GM18508 (cell line): ENCODE results near the gene MIOX.
"Not testable (repeated sequence)": the region's sequence is repeated elsewhere in the genome, so short reads cannot be mapped to it uniquely, and the experiment has no call there.

Experiments
- ATAC-seq: cut with Tn5 transposase; IDR thresholded peaks from one replicate; pipeline ENCODE4 v1.9.1; 2021; ENCODE audit warnings: moderate number of reproducible peaks; ENCODE audit not compliant: insufficient read depth, unreplicated experiment

MIOX gene

DNA sequence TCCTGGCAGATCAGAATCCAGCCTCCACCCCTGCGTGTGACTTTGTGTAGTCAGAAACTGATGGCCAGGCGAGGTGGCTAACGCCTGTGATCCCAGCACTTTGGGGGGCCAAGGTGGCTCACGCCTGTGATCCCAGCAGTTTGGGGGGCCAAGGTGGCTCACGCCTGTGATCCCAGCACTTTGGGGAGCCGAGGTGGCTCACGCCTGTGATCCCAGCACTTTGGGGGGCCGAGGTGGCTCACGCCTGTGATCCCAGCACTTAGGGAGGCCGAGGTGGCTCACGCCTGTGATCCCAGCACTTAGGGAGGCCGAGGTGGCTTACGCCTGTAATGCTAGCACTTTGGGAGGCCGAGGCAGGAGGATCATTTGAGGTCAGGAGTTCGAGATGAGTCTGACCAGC lies 26.5 kb downstream of the MIOX start:
- no peak for ATAC-seq

DNA sequence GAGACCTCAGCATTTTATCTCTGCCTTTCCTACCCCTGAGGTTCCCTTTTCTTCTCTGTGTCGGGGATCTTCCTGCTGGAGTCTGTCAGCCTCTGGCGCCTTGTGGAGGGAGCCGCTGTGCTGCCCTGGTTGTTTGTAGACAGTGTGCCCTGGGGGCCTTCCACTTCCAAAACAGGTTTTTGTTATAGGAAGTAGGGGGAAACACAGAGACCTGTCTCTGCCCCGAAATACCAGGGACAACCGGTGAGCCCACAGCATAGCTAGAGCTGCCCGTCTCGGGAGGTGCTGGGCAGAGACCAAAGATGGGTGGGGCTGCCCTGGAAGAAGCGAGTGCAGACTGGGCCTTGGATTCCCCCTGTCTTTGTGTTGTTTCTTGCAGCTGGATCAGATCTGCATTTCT lies 29.4 kb downstream of the MIOX start:
- no peak for ATAC-seq

DNA sequence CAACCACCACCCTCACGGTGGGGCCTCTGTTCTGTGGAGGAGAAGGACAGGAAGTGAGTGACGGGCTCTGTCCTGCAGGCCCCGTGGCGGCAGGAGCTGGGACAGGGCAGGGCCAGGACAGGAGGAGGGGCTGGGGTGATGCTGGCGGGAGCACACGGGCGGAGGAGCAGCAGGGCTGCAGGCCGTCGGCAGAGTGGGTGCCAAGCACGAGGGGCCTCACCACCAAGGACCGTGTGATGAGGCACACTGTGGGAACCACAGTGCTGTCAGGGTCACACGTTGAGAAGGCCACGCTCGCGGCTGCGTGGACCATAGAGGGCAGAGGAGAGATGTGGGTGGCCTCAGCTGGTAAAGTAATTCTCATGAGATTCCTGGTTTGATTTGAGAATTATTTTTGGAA lies 30.2 kb downstream of the MIOX start:
- no peak for ATAC-seq

DNA sequence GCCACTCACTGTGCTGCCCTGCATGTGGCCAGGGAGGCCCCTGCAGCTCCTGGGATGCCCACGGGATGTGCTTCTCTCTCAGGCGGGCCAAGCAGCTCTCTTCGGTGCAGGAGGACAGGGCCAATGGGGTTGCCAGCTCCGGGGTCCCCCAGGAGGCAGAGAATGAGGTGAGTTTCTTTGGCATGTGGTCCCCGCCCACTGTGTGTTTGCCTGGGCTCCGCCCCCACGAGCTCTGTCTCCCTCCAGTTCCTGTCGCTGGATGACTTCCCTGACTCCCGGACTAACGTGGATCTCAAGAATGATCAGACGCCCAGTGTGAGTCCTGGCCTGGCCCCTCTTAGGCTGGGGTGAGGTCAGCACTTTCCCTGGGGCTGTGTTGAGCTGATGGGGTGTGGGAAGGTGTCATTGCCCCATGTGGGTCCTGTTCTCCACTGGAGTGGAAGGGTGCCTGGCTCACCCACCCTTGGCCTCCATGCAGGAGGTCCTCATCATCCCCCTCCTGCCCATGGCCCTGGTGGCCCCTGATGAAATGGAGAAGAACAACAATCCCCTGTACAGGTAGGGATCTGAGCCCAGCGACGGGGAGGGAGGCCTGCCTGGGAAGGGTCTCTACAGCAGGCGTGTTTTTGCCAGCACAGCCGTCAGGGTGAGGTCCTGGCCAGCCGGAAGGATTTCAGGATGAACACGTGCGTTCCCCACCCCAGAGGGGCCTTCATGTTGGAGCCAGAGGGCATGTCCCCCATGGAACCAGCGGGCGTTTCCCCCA lies 31.0 kb downstream of the MIOX start:
- ATAC-seq, result no peak

DNA sequence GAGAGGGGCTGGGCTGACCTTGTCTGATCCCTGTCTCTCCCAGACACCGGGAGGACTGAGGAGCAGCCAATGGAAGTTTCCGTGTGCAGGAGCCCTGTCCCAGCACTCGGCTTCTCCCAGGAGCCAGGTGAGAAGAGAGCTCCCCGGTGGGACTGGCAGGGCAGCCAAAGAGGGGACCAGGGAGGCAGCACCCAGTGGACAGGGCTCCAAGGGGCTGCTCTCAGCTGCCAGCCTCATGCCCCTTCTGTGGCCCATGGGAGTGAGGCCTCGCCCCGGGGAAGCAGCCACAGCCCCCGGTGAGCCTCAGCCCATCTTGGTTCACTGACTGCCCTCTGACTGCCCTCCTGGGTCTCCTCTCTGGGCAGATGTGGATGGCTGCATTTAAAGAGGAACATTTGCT lies 31.9 kb downstream of the MIOX start:
- no peak for ATAC-seq

DNA sequence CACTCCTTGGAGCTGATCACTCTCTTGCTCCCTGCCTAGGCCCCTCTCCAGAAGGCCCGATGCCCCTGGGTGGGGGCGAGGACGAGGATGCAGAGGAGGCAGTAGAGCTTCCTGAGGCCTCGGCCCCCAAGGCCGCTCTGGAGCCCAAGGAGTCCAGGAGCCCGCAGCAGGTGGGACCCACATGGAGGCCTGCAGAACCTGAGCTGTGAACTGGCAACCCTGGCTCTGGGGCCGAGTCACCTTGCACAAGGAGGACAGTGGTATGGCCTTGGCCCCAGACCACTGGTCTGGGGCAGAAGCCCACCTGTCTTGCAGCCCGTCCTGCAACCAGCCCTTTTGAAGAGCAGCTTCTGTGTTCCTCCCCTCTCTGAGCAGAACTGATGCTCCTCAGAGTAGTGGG lies 32.5 kb downstream of the MIOX start:
- ATAC-seq, result no peak

DNA sequence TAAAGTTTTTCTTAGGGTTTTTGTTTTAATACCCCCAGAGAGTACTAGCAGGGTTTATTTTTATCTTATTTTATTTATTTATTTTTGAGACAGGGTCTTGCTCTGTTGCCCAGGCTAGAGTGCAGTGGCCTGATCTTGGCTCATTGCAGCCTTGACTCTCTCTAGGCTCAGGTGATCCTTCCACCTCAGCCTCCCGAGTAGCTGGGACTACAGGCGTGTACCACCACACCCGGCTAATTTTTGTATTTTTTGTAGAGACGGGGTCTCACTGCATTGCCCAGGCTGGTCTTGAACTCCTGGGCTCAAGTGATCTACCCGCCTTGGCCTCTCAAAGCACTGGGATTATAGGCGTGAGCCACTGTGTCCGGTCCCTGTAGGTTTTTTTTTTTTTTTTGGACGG lies 33.5 kb downstream of the MIOX start:
- not testable (repeated sequence) for ATAC-seq

DNA sequence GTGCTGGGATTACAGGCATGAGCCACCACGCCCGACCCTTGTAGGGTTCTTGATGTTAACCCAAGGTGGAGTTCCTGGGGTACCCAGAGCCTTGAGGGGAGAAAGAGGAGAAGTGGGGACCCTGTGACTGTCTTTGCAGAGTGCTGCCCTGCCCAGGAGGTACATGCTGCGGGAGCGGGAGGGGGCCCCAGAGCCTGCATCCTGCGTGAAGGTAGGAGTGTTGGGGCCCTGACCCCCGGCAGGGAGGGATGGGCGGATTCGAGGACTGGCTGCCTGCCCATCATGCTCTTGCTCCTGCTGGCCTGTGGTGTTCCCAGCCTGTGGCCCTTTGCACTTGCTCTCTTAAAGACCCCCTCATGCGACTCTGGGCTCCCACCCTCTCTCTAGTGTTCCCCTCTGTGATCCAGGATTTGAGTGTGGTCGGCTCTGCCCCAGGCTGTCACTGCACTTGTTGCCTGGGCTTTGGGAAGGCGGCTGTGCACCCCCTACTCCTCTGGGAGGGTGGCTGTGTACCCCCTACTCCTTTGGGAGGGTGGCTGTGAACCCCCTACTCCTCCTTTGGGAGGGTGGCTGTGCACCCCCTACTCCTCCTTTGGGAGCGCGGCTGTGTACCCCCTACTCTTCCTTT lies 34.3 kb downstream of the MIOX start:
- ATAC-seq, result no peak

DNA sequence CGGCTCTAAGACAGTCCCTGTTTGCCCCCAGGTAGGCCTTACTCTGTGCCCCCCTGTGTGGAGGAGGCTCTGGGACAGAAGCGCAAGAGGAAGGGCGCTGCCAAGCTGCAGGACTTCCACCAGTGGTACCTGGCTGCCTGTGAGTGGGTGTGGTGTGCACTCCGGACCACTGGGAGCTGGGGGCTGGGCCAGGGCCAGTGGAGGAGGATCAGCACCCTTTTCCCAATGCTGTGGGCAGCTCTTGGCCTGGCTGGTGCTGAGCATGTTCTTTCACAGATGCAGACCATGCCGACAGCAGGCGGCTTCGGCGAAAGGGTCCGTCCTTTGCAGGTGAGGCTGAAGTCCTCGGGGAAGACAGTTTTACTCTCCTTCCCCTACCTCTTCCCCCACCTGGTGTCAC lies 35.1 kb downstream of the MIOX start:
- no peak for ATAC-seq

DNA sequence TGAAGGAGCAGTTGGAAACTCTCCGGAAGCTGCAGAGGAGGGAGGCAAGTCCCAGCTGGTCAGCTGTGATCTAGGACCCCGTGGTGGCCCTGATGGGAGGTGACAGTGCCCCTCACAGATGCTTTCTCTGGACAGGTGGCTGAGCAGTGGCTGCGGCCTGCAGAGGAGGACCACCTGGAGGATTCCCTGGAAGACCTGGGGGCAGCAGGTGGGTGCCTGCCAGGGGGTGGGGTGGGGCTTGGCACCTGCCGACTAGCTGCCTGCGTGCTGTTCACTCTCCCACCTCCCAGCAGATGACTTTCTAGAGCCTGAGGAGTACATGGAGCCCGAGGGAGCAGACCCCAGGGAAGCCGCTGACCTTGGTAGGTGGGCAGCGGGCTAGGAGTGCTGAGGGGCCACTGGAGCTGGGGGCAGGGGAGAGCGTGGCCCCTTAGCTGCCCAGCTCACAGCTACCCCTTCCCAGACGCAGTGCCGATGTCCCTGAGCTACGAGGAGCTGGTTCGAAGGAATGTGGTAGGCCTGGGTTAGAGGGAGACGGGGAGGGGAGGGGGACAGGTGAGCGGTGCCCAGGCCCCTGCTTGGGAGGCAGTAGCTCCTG lies 35.6 kb downstream of the MIOX start:
- ATAC-seq, result no peak

DNA sequence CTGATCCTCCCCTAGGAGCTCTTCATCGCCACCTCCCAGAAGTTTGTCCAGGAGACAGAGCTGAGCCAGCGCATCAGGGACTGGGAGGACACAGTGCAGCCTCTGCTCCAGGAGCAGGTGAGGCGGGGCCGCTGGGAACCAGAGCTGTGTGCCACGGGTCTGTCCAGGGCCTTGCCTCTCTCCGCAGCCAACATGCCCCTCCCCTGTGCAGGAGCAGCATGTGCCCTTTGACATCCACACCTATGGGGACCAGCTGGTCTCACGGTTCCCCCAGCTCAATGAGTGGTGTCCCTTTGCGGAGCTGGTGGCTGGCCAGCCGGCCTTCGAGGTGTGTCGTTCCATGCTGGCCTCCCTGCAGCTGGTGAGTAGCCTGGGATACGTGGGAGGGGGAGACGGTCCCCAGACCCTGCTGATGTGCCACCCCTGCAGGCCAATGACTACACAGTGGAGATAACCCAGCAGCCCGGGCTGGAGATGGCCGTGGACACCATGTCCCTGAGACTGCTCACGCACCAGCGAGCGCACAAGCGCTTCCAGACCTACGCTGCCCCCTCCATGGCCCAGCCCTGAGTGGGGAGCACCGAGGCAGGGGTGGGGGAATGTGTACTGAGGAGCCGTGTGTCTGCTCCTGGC lies 36.3 kb downstream of the MIOX start:
- no peak for ATAC-seq

DNA sequence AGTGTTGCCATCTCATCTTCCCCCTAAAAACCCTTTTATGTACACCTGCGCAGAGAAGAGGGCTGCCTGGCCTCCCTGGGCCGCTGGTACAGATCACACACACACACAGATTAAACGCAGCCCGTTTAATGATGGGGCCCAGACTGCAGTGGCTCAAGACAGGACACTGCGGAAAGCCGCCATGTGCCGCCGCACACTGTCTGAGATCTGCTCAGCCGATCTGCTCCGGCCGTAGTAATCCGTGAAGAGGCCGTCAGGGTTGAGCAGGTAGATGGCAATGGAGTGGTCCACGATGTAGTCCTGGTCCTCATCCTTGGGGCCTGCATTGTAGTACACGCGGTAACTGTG lies 36.8 kb downstream of the MIOX start:
- no peak for ATAC-seq

DNA sequence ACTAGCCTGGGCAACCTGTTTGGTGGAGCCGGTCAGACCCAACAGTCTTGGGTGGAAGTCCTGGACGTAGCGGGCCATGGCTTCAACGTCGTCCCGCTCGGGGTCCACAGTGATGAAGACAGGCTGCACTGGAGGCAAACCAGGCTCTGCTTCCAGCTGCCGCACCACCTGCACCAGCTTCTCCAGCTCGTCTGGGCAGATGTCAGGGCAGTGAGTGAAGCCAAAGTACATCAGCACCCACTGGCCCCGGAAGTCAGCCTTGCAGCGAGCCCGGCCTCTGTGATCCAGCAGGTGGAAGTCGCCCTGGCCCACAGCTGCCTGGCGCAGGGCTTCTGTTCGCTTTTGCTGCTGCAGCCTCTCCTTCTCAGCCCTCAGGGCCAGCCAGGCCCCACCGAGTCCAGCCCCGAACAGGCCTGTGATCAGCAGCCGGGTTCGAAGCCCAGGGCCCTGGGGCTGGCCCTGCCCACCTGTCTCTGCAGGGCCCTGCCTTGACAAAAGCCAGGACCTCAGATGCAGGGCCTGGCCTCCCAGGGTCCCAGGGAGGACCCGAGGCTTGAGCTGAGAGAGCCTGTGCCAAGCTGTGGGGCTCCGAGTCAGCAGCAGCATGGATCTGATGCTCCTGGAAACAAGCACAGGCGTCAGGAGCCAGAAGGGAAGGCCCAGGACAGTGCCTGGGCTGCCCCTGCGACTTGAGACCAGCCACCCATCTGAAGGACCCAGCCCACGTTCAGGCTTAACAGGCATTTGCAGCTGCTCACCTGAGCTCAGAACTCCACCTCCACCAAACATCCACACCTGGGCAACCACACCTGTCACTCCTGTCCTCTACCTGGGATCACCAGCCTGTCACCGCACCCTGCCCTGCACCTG lies 37.4 kb downstream of the MIOX start:
- no peak for ATAC-seq

DNA sequence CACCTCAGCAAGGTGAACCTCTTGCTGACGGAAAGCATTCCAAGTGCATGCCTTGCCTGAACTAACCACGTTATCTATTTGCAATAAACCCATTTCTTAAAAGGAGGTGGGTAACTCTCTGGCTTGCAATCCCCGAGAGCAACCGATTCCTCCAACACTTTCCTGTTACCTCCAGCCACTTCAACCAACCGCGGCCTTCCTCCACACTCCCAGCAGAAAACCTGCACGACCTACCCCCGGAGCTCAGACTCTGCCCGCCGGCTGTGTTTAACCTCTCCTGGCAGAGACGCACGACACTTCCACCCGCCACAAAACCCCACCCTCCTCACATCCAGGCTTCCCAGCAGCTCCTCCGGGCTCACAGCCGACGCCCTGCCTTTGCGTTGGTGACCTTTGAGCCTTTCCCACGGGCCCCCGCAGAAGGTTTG lies 38.0 kb downstream of the MIOX start:
- ATAC-seq, result no peak

DNA sequence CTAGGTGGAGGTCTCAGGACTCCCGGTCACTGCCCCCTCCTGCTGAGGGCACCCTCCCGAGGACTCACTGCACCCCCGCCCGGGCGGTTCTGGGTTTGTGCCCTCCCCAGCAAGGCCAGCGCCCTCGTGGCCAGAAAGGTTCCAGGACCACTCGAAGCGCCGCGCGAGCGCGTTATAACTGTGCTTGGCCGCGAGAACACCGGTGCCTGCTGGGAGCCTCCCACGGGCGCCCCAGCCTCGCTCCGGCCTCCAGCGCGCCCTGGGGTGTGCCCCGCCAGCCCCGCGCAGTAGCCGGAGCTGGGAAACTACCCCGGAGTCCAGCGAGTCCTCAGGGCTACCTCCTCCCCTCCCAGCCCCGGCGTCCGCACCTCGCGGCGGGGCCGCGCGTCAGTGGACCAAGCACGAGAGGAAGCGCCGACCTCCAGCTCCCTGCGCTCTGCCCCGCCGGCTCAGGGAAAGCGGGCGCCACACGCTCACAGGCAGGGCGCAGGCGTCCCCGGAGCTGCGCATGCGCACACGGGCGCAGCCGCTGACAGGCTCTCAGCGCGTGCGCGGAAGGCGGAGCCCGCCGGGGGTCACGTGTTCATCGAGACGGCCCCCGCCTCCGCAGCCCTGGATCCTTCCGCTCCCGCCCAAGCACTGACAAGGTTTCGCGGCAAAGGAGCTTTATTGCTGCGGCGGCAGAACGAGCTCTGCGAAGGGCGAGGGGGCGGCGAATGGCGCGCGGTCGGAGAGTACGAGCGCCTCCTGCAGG lies 38.6 kb downstream of the MIOX start, which contains the start of gene SCO2:
TSS of gene SCO2 (minus strand) at position 495 of the 754 bp plus-strand sequence. CDS start 1,187 bp downstream, outside the sequence.
- no peak for ATAC-seq

DNA sequence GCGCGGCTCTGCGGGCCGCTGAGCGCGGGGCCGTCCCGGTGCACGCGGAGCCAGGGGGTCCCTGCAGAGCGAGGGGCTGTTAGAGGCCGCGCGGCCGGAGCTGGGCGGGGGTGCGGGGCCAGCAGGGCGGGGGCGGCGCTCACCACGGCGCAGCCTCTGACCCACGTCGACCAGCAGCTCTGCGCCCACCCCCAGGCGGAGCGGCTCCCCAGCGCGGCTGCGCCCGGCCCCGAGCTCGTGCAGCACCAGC lies 39.1 kb downstream of the MIOX start:
- ATAC-seq, result no peak

DNA sequence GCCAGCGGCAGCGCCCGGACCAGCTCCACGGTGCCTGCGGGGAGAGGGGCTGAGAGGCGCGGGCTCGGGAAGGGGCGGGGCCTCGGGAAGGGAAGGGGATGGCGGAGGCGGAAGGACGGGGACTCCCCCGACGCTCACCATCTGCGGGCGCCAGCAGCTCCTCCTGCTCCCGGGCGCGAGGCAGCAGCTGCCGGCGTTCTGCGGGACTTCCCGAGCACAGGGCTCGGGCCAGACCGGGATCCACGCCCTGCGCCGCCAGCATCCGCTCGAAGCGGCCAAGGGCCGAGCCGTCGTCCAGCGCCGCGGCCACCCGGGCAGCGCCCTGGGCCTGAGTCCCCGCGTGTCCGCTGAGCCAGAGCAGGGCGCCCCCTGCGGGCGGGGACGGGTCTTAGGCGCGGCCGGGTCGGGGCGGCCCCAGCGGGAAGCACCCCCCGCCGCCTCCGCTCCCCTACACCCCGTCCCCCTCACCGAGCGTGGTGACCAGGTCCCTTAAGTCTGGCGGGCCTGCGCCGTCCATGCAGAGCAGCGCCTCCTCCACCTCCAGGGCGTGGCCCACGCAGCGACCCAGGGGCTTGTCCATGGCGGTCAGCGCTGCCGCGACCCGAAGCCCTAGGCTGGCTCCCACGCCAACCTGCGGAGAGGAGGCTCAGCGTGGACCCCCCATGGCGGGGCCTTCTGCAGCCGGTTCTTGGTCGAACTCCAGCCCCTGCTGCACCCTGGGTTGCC lies 39.6 kb downstream of the MIOX start:
- no peak for ATAC-seq

DNA sequence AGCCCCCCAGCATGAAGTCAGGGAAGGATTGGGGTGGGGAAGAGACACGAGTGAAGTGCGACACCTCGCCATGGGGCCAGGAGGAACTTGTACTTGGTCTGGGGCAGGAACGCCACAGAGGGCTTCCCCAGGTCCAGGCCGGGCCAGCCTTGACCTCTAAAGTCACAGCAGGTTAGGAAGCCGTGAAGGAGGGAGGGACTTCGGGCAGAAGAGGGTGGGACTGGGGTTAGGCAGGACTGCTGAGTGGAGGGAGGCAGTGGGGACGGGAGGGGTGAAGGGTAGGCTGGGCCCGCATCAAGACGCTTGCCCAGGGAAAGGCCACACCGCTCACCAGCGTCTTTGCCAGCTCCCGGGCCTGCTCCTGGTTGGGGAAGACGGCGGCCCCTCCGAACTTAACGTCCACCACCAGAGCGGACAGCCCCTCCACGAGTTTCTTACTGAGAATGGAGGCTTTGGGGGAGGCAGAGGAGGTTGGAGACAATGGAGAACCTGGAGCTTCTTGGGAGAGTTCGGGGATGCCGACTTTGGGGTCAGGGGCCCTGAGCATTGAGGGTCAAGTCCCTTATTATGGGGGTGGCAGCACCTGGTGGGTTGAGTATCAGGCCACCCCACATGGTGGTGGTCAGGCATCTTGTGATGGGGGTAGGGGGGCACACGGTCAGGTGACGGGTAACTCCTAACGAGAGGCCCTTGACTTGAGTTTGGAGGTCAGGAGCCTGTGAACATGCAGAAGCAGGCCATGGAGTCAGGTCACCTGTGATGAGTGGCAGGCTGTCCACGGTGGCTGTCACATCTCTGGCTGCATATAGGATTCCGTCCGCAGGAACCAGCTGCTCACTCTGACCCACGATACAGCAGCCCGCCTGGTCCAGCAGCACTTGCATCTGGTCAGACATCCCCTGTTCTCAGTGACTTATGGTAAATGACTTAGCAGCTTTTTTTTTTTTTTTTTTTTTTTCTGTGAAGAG lies 40.5 kb downstream of the MIOX start:
- ATAC-seq, result no peak
